Upper lobe of left lung (tissue), 4 donors: Measurements from ENCODE around the gene CAMK2N2.

ENCODE experiments used
- CTCF ChIP-seq, 6 experiments: fragments of 450-650 bp in 4 of 6; fragments of 200-600 bp in 2 of 6; sonication (generic) in 2 of 6; IDR thresholded peaks; one replicate each; pipeline ENCODE4 v1.5.1; 2016 to 2019; ENCODE audit warnings: antibody characterized with exemption in 6 of 6
- POLR2A ChIP-seq, 4 donors: fragments of 450-650 bp; IDR thresholded peaks; one replicate each; pipeline ENCODE4 v1.5.1; 2016 to 2017; ENCODE audit warnings: antibody characterized with exemption in 4 of 4, mild to moderate bottlenecking in 2 of 4
- POLR2AphosphoS5 ChIP-seq, 2 donors: sonication (generic); formaldehyde crosslinking; IDR thresholded peaks; one replicate each; pipeline ENCODE4 v1.5.1; 2017; ENCODE audit warnings: antibody characterized with exemption in 2 of 2

DNA sequence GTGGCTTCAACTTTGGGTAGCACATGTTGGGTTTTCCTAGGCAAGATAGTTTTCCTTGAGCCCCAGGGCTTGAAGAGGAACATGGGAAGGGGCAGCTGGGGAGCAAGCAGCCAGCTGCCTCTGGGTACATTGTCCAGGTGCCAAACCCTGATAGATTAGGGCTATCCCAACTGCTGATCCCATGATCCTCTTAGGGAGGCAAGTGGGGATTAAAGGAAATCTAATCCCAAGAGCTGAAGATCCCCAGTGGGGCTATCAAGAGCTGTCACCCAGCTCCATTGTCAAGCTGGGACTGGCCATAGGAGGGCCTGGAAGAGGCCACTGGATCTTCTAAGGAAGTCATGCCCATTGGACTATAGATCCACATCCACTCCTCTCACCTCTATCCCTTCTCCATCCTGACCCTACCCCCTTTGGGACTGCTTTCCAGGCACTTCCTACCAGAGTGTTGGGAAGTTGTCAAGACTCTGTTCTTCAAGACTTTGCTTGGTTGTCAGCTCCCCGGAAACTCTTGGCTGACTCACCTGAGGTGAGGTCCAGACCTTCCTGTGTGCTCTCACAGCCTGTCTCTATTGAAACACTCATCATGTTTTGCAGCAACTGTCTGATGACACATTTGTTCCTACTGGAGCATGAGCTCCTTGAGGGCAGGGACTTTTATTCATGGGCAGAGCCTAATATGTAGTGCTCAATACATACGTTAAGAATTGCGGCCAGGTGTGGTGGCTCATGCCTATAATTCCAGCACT lies 5.9 kb downstream of the CAMK2N2 start:
- TF ChIP-seq CTCF (IDR thresholded peaks at IDR 0.05) (no peak), POLR2AphosphoS5 (IDR thresholded peaks at IDR 0.05) (no peak), POLR2A (IDR thresholded peaks at IDR 0.05) (no peak)
